ENCODE data around the gene MLANA. TPM values are rescaled to one million over a fixed set of nuclear protein-coding genes. Genes with fewer than 3 reads are reported as not detected.

The MLANA gene
- total RNA-seq, 1 donor from 2014 or later, result not detected

GRCh38 chr9:5915438-5915837 lies 24.7 kb downstream of the MLANA start:
- no peaks in the 10 kb centered on the region for H3K27me3 ChIP-seq (ENCODE audit: low read depth)
- no peak for TF ChIP-seq CTCF (IDR thresholded peaks at IDR 0.05; ENCODE audit: borderline replicate concordance)
- intact Hi-C loops (cut with micrococcal nuclease), result no loop called here
- H3K4me3 ChIP-seq, result no peak overlapping the region
- H3K9me3 ChIP-seq (replicated peaks), result no peaks in the 10 kb centered on the region
- DNase-seq, result no peak
- H3K36me3 ChIP-seq, result peaks cover 8% of the 10 kb centered on the region
- H3K27ac ChIP-seq (replicated peaks), result no peak overlapping the region
- no peaks in the 10 kb centered on the region for H3K4me1 ChIP-seq

- H3K4me1 ChIP-seq, result no peaks in the 10 kb centered on the region
- no peak for DNase-seq
- H3K9me3 ChIP-seq (replicated peaks), result no peaks in the 10 kb centered on the region
- H3K27me3 ChIP-seq (ENCODE audit: low read depth), result no peaks in the 10 kb centered on the region
- H3K27ac ChIP-seq (replicated peaks), result no peak overlapping the region
- intact Hi-C loops (cut with micrococcal nuclease), result no loop called here
- H3K36me3 ChIP-seq, result peaks cover 24% of the 10 kb centered on the region
- no peak for TF ChIP-seq CTCF (IDR thresholded peaks at IDR 0.05; ENCODE audit: borderline replicate concordance)
- H3K4me3 ChIP-seq, result no peak overlapping the region
Observed at GRCh38 chr9:5917273-5917672, 26.6 kb downstream of the MLANA start.

DNA sequence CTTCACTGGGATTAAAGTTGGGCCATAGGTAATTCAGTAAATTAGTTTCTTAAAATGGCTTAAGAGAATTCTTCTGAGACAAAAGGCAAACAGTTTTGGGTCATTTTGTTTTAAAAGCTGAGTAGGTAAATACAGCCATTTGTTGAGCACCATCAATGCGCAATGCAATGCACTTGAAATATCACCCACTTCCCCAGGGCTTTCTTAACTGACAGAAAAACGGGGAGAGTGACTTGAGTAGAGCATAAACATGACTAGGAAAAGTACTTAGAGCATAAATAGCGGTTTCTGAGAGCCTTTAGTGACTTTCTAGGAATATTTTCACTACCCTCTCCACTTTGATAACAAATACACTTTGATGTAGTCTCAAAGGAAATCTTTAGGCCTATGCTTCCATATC lies 27.2 kb downstream of the MLANA start:
- intact Hi-C loops (cut with micrococcal nuclease), result no loop called here
- Histone ChIP-seq H3K27ac (replicated peaks) (no peak overlapping the region), H3K36me3 (peaks cover 30% of the 10 kb centered on the region), H3K9me3 (replicated peaks) (no peaks in the 10 kb centered on the region), H3K4me3 (no peak overlapping the region), H3K27me3 (ENCODE audit: low read depth) (no peaks in the 10 kb centered on the region), H3K4me1 (no peaks in the 10 kb centered on the region)
- no peak for TF ChIP-seq CTCF (IDR thresholded peaks at IDR 0.05; ENCODE audit: borderline replicate concordance)
- no peak for DNase-seq

DNA sequence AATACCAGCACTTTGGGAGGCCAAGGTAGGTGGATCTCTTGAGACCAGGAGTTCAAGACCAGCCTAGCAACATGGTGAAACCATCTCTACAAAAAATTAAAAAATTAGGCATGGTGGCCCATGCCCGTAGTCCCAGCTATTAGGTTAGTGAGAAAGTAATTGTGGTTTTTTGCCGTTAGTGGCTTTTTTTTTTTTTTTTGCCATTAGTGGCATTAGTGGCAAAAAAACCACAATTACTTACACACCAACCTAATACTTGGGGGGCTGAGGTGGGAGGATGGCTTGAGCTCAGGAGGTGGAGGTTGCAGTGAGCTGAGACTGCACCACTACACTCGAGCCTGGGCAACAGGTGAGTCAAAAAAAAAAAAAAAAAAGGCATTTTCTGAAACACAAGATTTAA lies 27.8 kb downstream of the MLANA start:
- DNase-seq, result no peak
- no peak overlapping the region for H3K27ac ChIP-seq (replicated peaks)
- H3K36me3 ChIP-seq, result peaks cover 35% of the 10 kb centered on the region
- intact Hi-C loops (cut with micrococcal nuclease), result no loop called here
- no peak for TF ChIP-seq CTCF (IDR thresholded peaks at IDR 0.05; ENCODE audit: borderline replicate concordance)
- H3K27me3 ChIP-seq (ENCODE audit: low read depth), result no peaks in the 10 kb centered on the region
- H3K9me3 ChIP-seq (replicated peaks), result no peaks in the 10 kb centered on the region
- H3K4me1 ChIP-seq, result no peaks in the 10 kb centered on the region
- H3K4me3 ChIP-seq, result no peak overlapping the region

GRCh38 chr9:5920860-5921328 lies 30.2 kb downstream of the MLANA start:
- Histone ChIP-seq H3K4me3 (no peak overlapping the region), H3K36me3 (peaks cover 52% of the 10 kb centered on the region), H3K9me3 (replicated peaks) (no peaks in the 10 kb centered on the region), H3K27ac (replicated peaks) (no peak overlapping the region), H3K4me1 (no peaks in the 10 kb centered on the region), H3K27me3 (ENCODE audit: low read depth) (no peaks in the 10 kb centered on the region)
- DNase-seq, result no peak
- no peak for TF ChIP-seq CTCF (IDR thresholded peaks at IDR 0.05; ENCODE audit: borderline replicate concordance)
- intact Hi-C loops (cut with micrococcal nuclease), result no loop called here

DNA sequence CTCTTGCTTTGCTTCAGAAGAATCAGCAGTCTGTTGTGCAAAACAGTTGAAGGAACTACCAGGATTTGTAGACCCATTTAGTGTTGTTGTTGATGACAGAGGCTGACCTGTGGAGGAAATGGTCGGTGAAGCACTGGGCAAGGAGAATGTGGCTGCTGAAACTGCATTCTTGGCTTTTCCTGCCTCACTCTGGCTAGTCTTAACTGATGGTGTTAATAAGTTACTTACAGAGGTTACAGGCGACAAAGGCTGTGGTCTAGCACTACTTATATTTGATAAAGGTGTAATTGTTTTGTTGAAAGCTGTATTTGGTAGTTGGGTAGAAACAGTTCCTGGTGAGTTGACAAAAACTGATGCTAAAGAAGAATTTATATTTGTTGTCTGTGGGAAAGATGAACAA lies 31.5 kb downstream of the MLANA start:
- no peak overlapping the region for H3K4me3 ChIP-seq
- DNase-seq, result no peak
- no peaks in the 10 kb centered on the region for H3K9me3 ChIP-seq (replicated peaks)
- H3K27ac ChIP-seq (replicated peaks), result no peak overlapping the region
- intact Hi-C loops (cut with micrococcal nuclease), result no loop called here
- no peak for TF ChIP-seq CTCF (IDR thresholded peaks at IDR 0.05; ENCODE audit: borderline replicate concordance)
- peaks cover 65% of the 10 kb centered on the region for H3K36me3 ChIP-seq
- no peaks in the 10 kb centered on the region for H3K27me3 ChIP-seq (ENCODE audit: low read depth)
- no peaks in the 10 kb centered on the region for H3K4me1 ChIP-seq
